Keratinocyte (primary cell): ENCODE measurements around the gene C9orf50. TPM values are rescaled to one million over a fixed set of nuclear protein-coding genes. Genes with fewer than 3 reads are reported as not detected.

Experiments
- DNase-seq: peaks from one replicate; pipeline ENCODE4 v3.0.0-alpha.2; 2011; ENCODE audit warnings: low read depth, missing footprints, low spot score
- FAIRE-seq: peaks from 2 replicates; lab custom pipeline; 2011; peaks lifted over from hg19 to GRCh38; lab: Jason Lieb, UNC
- H2AFZ ChIP-seq: 2 replicates; pipeline ENCODE4 v1.6.0; 2012; ENCODE audit warnings: low read length, control low read depth, inconsistent platforms; ENCODE audit not compliant: control insufficient read depth
- H3K27ac ChIP-seq: 2 replicates; pipeline ENCODE4 v1.5.1; 2011; ENCODE audit warnings: low read length; ENCODE audit not compliant: control insufficient read depth, insufficient read depth
- H3K27me3 ChIP-seq: 3 replicates; pipeline ENCODE4 v1.6.0; 2011; ENCODE audit warnings: low read length; ENCODE audit not compliant: control insufficient read depth, insufficient read depth; ENCODE audit errors: extremely low read depth
- H3K36me3 ChIP-seq, 2 experiments: 2 replicates in 1 of 2; 3 replicates in 1 of 2; pipeline ENCODE4 v1.5.1; 2011; ENCODE audit warnings: low read length in 2 of 2, mild to moderate bottlenecking in 1 of 2; ENCODE audit not compliant: control insufficient read depth in 2 of 2, insufficient read depth in 2 of 2; ENCODE audit errors: extremely low read depth in 1 of 2
- H3K4me1 ChIP-seq: 3 replicates; pipeline ENCODE4 v1.5.1; 2011; ENCODE audit warnings: low read length; ENCODE audit not compliant: control insufficient read depth, insufficient read depth; ENCODE audit errors: extremely low read depth
- H3K4me2 ChIP-seq: 3 replicates; pipeline ENCODE4 v1.6.0; 2011; ENCODE audit warnings: low read depth, low read length; ENCODE audit not compliant: control insufficient read depth, insufficient read depth; ENCODE audit errors: extremely low read depth
- H3K4me3 ChIP-seq, 3 experiments: fragments of 200-600 bp in 1 of 3; sonication (generic) in 1 of 3; 2 replicates in 2 of 3; 3 replicates in 1 of 3; pipeline ENCODE4 v1.5.1; 2011 to 2016; ENCODE audit warnings: low read length in 3 of 3, mild to moderate bottlenecking in 3 of 3, control low read depth in 2 of 3, inconsistent platforms in 1 of 3, low read depth in 1 of 3, mixed read lengths in 1 of 3, mixed run types in 1 of 3, moderate library complexity in 1 of 3; ENCODE audit not compliant: control insufficient read depth in 2 of 3, insufficient read depth in 2 of 3; ENCODE audit errors: extremely low read depth in 1 of 3
- H3K79me2 ChIP-seq: 2 replicates; pipeline ENCODE4 v1.6.0; 2012; ENCODE audit warnings: low read length; ENCODE audit not compliant: control insufficient read depth, insufficient read depth
- H3K9ac ChIP-seq: 3 replicates; pipeline ENCODE4 v1.6.0; 2011; ENCODE audit warnings: low read length; ENCODE audit not compliant: control insufficient read depth, insufficient read depth; ENCODE audit errors: extremely low read depth
- H3K9me1 ChIP-seq: 3 replicates; pipeline ENCODE4 v1.6.0; 2011; ENCODE audit warnings: low read length; ENCODE audit not compliant: control insufficient read depth, insufficient read depth; ENCODE audit errors: extremely low read depth
- H3K9me3 ChIP-seq: 2 replicates; pipeline ENCODE4 v1.5.1; 2012; ENCODE audit warnings: low read depth, low read length; ENCODE audit not compliant: control insufficient read depth
- H4K20me1 ChIP-seq: 3 replicates; pipeline ENCODE4 v1.6.0; 2011; ENCODE audit warnings: low read length; ENCODE audit not compliant: control insufficient read depth, insufficient read depth; ENCODE audit errors: extremely low read depth
- CTCF ChIP-seq, 3 experiments: IDR thresholded peaks in 1 of 3; conservative IDR thresholded peaks in 1 of 3; optimal IDR thresholded peaks in 1 of 3; 2 replicates in 2 of 3; 3 replicates in 1 of 3; pipeline versions ENCODE3 to v1.5.1; 2011; ENCODE audit warnings: low read length in 3 of 3, mild to moderate bottlenecking in 3 of 3, moderate library complexity in 2 of 3, control low read depth in 1 of 3, inconsistent platforms in 1 of 3; ENCODE audit not compliant: insufficient read depth in 2 of 3; ENCODE audit errors: extremely low read depth in 1 of 3
- EZH2 ChIP-seq: IDR thresholded peaks from one replicate; pipeline ENCODE4 v1.6.1; 2012; ENCODE audit warnings: inconsistent platforms, mild to moderate bottlenecking, low read length, moderate library complexity
- dilution Hi-C: fragments of 300-500 bp; cut with MboI; formaldehyde crosslinking; loops from one replicate; pipeline ENCODE4 v1.7.0; 2020; ENCODE audit warnings: low sequenced_read_pairs; ENCODE audit not compliant: extremely low pct_ligation_motif_present
- polyA plus RNA-seq, 5 experiments: library from polyadenylated mRNA; depleted of rRNA in 3 of 5; stranded (reverse) in 3 of 5; stranded (forward) in 1 of 5; unstranded in 1 of 5; fragments of >200 nt; gene quantifications; 1 replicate in 1 of 5; 2 replicates in 3 of 5; 3 replicates in 1 of 5; pipeline versions ENCODE4 v1.2.1 to v1.2.3, GENCODE V29; 2011 to 2012; ENCODE audit warnings: missing spikeins in 2 of 5, low read depth in 1 of 5, low replicate concordance in 1 of 5

Gene C9orf50
- polyA plus RNA-seq, 1 donor (not counting 4 experiments of a cell fraction or from before 2014, with no cell fraction given), result not detected

GRCh38 chr9:129639756-129640085, 18.8 kb upstream of the C9orf50 start:
- no peak for TF ChIP-seq EZH2
- no peak for TF ChIP-seq CTCF (optimal IDR thresholded peaks at IDR 0.05 in 1 of 3, IDR thresholded peaks at IDR 0.05 in 1 of 3, conservative IDR thresholded peaks at IDR 0.05 in 1 of 3; ENCODE audit: extremely low read depth in 1 of 3, insufficient read depth in 2 of 3, low read length in 3 of 3)
- Histone ChIP-seq H3K27ac (peak overlapping the region; percentile 52), H3K27me3 (no peaks in the 10 kb centered on the region), H3K4me2 (peak overlapping the region; percentile 100), H3K4me3 (peak overlapping the region; percentile 89 to 94 (median 90)), H3K79me2 (peaks cover 47% of the 10 kb centered on the region), H2AFZ (no peak overlapping the region), H3K4me1 (peaks cover 28% of the 10 kb centered on the region), H3K9ac (peak overlapping the region; percentile 86), H3K36me3 (peaks cover 34 to 41% of the 10 kb centered on the region in 2 experiments), H3K9me3 (no peaks in the 10 kb centered on the region), H4K20me1 (peaks cover 18% of the 10 kb centered on the region), H3K9me1 (no peaks in the 10 kb centered on the region)
- dilution Hi-C loops, result loop anchor here (10.0 kb wide), 1 partner anchor 85 kb away; no protein-coding TSS in a partner anchor
- FAIRE-seq (no peak), DNase-seq (no peak)

GRCh38 chr9:129639034-129639630, 18.2 kb upstream of the C9orf50 start:
- no peak for DNase-seq
- peaks cover 20% of the 10 kb centered on the region for H4K20me1 ChIP-seq
- H3K4me3 ChIP-seq, result no peak overlapping the region
- H3K9ac ChIP-seq, result no peak overlapping the region
- TF ChIP-seq EZH2, result no peak
- H2AFZ ChIP-seq, result no peak overlapping the region
- peaks cover 51% of the 10 kb centered on the region for H3K79me2 ChIP-seq
- H3K9me3 ChIP-seq, result no peaks in the 10 kb centered on the region
- H3K27ac ChIP-seq, result no peak overlapping the region
- dilution Hi-C loops, result loop anchor here (10.0 kb wide), 1 partner anchor 86 kb away; no protein-coding TSS in a partner anchor
- FAIRE-seq, result no peak
- no peaks in the 10 kb centered on the region for H3K27me3 ChIP-seq
- H3K36me3 ChIP-seq, result peaks cover 37 to 44% of the 10 kb centered on the region in 2 experiments
- H3K4me1 ChIP-seq, result peaks cover 23% of the 10 kb centered on the region
- no peak overlapping the region for H3K4me2 ChIP-seq
- H3K9me1 ChIP-seq, result no peaks in the 10 kb centered on the region
